ENCODE data around the gene IMMP2L.

The IMMP2L gene

GRCh38 chr7:111439977-111440376, 122.3 kb downstream of the IMMP2L start:
- Mint-ChIP-seq H3K9me3 (peaks cover 35% of the 10 kb centered on the region), H3K4me3 (no peak overlapping the region), H3K36me3 (ENCODE audit: low read depth) (peaks cover 28% of the 10 kb centered on the region), H3K4me1 (peaks cover 23% of the 10 kb centered on the region), H3K27me3 (ENCODE audit: low read depth, poor library complexity) (no peaks in the 10 kb centered on the region), H3K27ac (peak overlapping the region; percentile 21)
- TF ChIP-seq CTCF (IDR thresholded peaks at IDR 0.05) = no peak
- DNase-seq = no peak

GRCh38 chr7:111438369-111439289, 123.7 kb downstream of the IMMP2L start:
- no peak for TF ChIP-seq CTCF (IDR thresholded peaks at IDR 0.05)
- peaks cover 23% of the 10 kb centered on the region for H3K4me1 Mint-ChIP-seq
- H3K9me3 Mint-ChIP-seq = peaks cover 46% of the 10 kb centered on the region
- H3K27me3 Mint-ChIP-seq (ENCODE audit: low read depth, poor library complexity) = no peaks in the 10 kb centered on the region
- peak; percentile 19 for DNase-seq
- peaks cover 37% of the 10 kb centered on the region for H3K36me3 Mint-ChIP-seq (ENCODE audit: low read depth)
- H3K4me3 Mint-ChIP-seq = peak overlapping the region; percentile 22
- peak overlapping the region; percentile 97 for H3K27ac Mint-ChIP-seq

GRCh38 chr7:111437736-111438135, 124.6 kb downstream of the IMMP2L start:
- Mint-ChIP-seq H3K27ac (peak overlapping the region; percentile 36), H3K4me1 (peaks cover 23% of the 10 kb centered on the region), H3K9me3 (peaks cover 55% of the 10 kb centered on the region), H3K4me3 (no peak overlapping the region), H3K27me3 (ENCODE audit: low read depth, poor library complexity) (no peaks in the 10 kb centered on the region), H3K36me3 (ENCODE audit: low read depth) (peaks cover 46% of the 10 kb centered on the region)
- no peak for TF ChIP-seq CTCF (IDR thresholded peaks at IDR 0.05)
- no peak for DNase-seq

- Mint-ChIP-seq H3K27me3 (ENCODE audit: low read depth, poor library complexity) (no peaks in the 10 kb centered on the region), H3K4me3 (no peak overlapping the region), H3K36me3 (ENCODE audit: low read depth) (peaks cover 47% of the 10 kb centered on the region), H3K4me1 (peaks cover 23% of the 10 kb centered on the region), H3K27ac (no peak overlapping the region), H3K9me3 (peaks cover 63% of the 10 kb centered on the region)
- no peak for DNase-seq
- no peak for TF ChIP-seq CTCF (IDR thresholded peaks at IDR 0.05)
Measured at GRCh38 chr7:111436608-111437007, 125.7 kb downstream of the IMMP2L start.

GRCh38 chr7:111433426-111433825, 128.9 kb downstream of the IMMP2L start:
- Mint-ChIP-seq H3K9me3 (peaks cover 45% of the 10 kb centered on the region), H3K4me3 (no peak overlapping the region), H3K36me3 (ENCODE audit: low read depth) (peaks cover 33% of the 10 kb centered on the region), H3K27me3 (ENCODE audit: low read depth, poor library complexity) (no peaks in the 10 kb centered on the region), H3K4me1 (peaks cover 7% of the 10 kb centered on the region), H3K27ac (no peak overlapping the region)
- DNase-seq = no peak
- TF ChIP-seq CTCF (IDR thresholded peaks at IDR 0.05) = no peak

GRCh38 chr7:111429781-111430180, 132.5 kb downstream of the IMMP2L start:
- TF ChIP-seq CTCF (IDR thresholded peaks at IDR 0.05) = no peak
- Mint-ChIP-seq H3K9me3 (peaks cover 26% of the 10 kb centered on the region), H3K27me3 (ENCODE audit: low read depth, poor library complexity) (no peaks in the 10 kb centered on the region), H3K4me3 (no peak overlapping the region), H3K36me3 (ENCODE audit: low read depth) (peaks cover 24% of the 10 kb centered on the region), H3K4me1 (no peaks in the 10 kb centered on the region), H3K27ac (no peak overlapping the region)
- no peak for DNase-seq

All from nephron progenitor cell (in vitro differentiated cells).